Activated CD8-positive, alpha-beta memory T cell treated with anti-CD3 and anti-CD28 coated beads, Interleukin-2, amount 10 ng/mL, durations not matched to agents 7 days and 5 days (primary cell): ENCODE results near the gene UPB1. TPM values are rescaled to one million over a fixed set of nuclear protein-coding genes. Genes with fewer than 3 reads are reported as not detected.
A peak's percentile ranks its signal among the peaks of the same experiment; 100 is the strongest.
"Not testable (repeated sequence)": the region's sequence is repeated elsewhere in the genome, so short reads cannot be mapped to it uniquely, and the experiment has no call there.

Experiments used
- ATAC-seq: fragments of 150-1000 bp; cut with Tn5 transposase; one replicate; pipeline ENCODE4 v1.10.0; 2021; ENCODE audit warnings: moderate library complexity
- CTCF ChIA-PET: fragments of 350-600 bp; sonication (Branson Sonifier 250); formaldehyde crosslinking; loops from one replicate; lab custom pipeline; 2021; ENCODE audit warnings: antibody characterized with exemption; lab: Charles Lee
- DNase-seq: peaks from one replicate; pipeline ENCODE4 v3.0.0-alpha.2; 2020
- H3K27ac Mint-ChIP-seq: one replicate; pipeline ENCODE4 v1.8.0; 2021; ENCODE audit warnings: mild to moderate bottlenecking, mixed read lengths
- H3K27me3 Mint-ChIP-seq: one replicate; pipeline ENCODE4 v1.8.0; 2021; ENCODE audit warnings: mixed read lengths
- H3K36me3 Mint-ChIP-seq: one replicate; pipeline ENCODE4 v1.8.0; 2021; ENCODE audit warnings: mild to moderate bottlenecking, mixed read lengths
- H3K4me1 Mint-ChIP-seq: one replicate; pipeline ENCODE4 v1.8.0; 2021; ENCODE audit warnings: mixed read lengths
- H3K4me3 Mint-ChIP-seq: one replicate; pipeline ENCODE4 v1.8.0; 2021; ENCODE audit warnings: mild to moderate bottlenecking, moderate library complexity, mixed read lengths
- H3K9me3 Mint-ChIP-seq: one replicate; pipeline ENCODE4 v1.8.0; 2022; ENCODE audit warnings: low read depth, mixed read lengths
- total RNA-seq, 2 experiments: library from RNA; stranded (reverse); gene quantifications; one replicate each; pipeline ENCODE4 v1.2.3, GENCODE V29; 2021

Gene UPB1
- total RNA-seq, 2 experiments from 2014 or later: 0.09 to 0.14 TPM

DNA sequence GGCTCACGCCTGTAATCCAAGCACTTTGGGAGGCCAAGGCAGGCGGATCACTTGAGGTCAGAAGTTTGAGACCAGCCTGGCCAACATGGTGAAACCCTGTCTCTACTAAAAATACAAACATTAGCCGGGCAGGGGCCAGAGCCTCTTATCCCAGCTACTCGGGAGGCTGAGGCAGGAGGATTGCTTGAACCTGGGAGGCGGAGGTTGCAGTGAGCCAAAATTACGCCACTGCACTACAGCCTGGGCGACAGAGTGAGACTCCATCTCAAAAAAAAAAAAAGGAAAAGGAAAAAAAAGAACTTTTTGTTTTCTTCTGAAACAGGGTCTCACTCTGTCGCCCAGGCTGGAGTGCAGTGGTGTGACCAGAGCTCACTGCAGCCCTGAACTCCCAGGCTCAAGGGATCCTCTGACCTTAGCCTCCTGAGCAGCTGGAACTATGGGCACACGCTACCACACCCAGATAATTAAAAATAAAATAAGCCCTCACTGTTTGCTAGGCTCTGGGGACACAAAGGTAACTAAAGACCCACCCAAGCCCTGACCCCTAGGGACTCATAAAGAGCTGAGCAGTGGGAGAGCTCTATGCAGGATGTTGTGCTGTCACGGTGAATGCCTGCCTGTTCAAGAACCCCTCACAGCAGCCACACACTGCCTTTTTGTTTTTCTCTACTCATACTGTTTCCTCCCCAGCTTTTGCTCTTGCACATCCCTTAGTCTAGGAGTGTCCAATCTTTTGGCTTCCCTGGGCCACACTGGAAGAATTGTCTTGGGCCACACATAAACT is 57.6 kb downstream of the UPB1 start:
- H3K27me3 Mint-ChIP-seq, H3K9me3 Mint-ChIP-seq, ATAC-seq, DNase-seq: not testable (repeated sequence)
- Mint-ChIP-seq H3K4me1 (peaks cover 40% of the 10 kb centered on the region), H3K4me3 (peak overlapping the region; percentile 92), H3K36me3 (peaks cover 11% of the 10 kb centered on the region), H3K27ac (peak overlapping the region; percentile 90)
- CTCF ChIA-PET: interaction anchor here (1.4 to 2.7 kb wide), 3 partner anchors 27 to 129 kb away, joined by 3 to 7 read pairs (median 4); no protein-coding TSS in a partner anchor

DNA sequence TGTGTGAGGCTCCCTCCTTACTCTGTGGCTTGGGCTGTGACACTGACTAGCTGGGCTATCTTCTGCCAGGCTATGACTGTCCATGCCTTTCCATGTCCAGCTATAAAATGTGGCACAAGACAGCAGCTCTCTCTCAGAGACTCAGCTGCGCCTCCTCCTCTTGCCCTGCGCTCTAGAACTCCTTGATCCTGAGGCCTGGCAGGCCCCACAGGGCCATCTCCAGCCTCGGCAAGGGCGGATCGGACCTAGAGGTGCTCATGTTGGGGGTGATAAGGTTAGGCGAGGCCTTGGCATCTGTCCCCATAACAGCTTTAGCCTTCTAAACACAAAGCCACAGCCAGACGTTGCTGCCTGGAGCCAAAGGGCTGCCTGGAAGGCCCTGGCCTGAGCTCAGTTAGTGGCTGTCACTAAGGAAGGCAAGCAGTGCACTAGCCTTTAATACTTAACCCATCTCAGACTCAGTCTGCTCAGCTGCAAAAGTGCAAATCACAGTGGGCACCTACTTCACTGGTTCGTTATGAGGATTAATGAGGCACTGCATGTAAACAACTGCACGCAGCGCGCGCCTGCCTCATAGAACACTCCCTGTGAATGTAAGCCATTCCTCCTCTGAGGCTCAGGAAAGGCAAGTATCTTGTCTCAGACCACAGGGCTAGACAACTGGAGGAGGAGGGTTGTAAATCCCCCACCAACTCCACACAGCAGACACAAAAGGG is 58.6 kb downstream of the UPB1 start:
- peak overlapping the region; percentile 92 for H3K4me3 Mint-ChIP-seq
- H3K4me1 Mint-ChIP-seq: peaks cover 50% of the 10 kb centered on the region
- ATAC-seq (no peak), DNase-seq (no peak)
- peaks cover 22% of the 10 kb centered on the region for H3K36me3 Mint-ChIP-seq
- no peaks in the 10 kb centered on the region for H3K9me3 Mint-ChIP-seq
- H3K27me3 Mint-ChIP-seq: no peaks in the 10 kb centered on the region
- peak overlapping the region; percentile 90 for H3K27ac Mint-ChIP-seq
- CTCF ChIA-PET: interaction anchor here (1.4 to 2.7 kb wide), 5 partner anchors 10 to 131 kb away, joined by 3 to 7 read pairs (median 3); no protein-coding TSS in a partner anchor

DNA sequence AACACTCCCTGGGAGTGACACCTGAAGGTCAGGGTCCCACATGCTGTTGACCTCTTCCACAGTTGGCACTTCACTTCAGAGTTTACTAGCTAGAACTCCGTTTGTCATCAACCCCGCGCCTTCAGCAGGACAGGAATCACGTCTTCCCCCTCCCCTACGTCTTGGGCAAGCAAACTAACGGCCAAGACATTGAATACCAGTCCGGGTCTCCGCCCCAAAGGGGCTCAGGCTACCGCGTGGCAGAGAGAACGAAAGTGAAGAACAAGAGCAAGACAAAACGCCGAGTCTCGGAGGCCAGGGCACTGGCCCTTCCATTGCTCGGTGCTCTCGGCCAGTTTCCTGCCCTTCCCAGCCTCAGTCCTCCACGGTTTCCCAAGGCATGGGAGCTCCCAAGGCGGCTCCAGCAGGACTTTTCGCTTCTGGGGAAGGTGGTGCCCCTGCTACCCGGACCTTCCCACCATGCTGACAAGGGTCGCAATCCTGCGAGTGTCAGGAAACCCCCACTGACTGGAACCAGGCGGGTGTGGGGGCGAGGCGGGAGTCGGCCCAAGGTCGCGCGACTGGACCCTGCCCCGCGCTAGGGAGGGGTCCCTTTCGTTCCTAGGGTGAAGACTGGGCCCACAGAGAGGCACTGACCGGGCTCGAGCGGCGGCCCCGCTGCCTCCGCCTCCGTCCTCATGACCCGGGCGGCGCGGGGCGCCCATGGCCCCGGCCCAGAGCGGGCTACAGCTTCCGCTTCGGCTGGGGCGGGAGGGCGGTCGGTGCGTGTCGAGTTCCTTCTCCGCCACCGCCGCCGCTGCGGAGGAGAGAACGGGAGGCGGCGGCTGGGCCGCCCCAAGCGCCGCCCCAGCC is 59.4 kb downstream of the UPB1 start, which contains the start of gene GUCD1:
GUCD1 (minus strand) TSS at position 826 of the 852 bp plus-strand sequence; CDS start at position 679, 147 bp downstream.
- H3K4me1 Mint-ChIP-seq: peaks cover 57% of the 10 kb centered on the region
- H3K9me3 Mint-ChIP-seq: no peaks in the 10 kb centered on the region

DNA sequence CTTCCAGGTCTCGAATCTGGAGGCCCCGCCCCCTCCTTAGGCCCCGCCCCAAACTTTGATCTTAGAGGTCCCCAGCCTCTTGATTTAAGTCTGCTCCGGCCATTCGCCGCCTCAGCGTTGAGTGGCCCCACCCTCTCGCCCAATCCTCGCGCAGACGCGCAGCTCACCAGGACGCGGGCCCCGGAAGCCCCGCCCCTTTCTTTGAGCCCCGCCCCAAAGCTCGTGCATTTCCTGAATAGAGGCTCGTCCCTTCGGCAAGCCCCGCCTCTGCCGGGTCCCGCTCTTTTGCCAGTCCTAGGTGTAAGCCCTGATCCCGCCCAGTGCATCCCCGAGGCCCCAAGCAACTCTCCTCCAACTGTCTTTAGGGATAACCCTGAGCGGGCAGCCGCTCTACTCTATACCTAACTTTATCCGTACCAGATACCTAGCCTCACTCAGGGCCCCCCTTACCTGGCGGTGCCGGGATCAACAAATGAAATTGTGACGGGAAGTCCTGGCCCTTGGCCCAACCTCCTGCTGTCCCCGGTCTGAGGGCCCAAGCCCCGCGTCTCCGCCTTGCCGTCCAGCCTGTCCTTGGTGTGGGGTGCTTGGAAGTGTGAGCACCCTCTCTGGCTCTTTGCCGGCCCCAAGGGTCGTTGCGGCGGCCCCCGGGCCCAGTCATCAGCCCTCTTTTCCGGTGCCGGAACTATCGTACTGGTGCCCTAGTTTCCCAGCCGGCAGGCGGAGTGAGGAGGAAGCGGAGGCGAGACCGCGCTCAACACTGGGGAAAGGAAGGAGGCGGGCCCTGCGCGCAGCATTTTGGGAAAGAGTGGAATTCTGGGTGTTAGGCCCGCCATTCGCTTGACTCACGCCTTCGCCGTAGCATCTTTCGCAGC is 60.3 kb downstream of the UPB1 start, which contains the start of gene SNRPD3:
SNRPD3 (plus strand) TSS at position 835 of the 875 bp plus-strand sequence. CDS start 1,676 bp downstream, outside the sequence.
- H3K9me3 Mint-ChIP-seq: no peaks in the 10 kb centered on the region
- CTCF ChIA-PET: interaction anchor here (0.7 to 2.7 kb wide), 4 partner anchors 8 to 133 kb away, joined by 3 to 7 read pairs (median 3); no protein-coding TSS in a partner anchor
- DNase-seq (peak; percentile 100), ATAC-seq (peak; percentile 90)
- H3K36me3 Mint-ChIP-seq: peaks cover 33% of the 10 kb centered on the region
- peaks cover 60% of the 10 kb centered on the region for H3K4me1 Mint-ChIP-seq
- H3K27me3 Mint-ChIP-seq: no peaks in the 10 kb centered on the region
- peak within 1 kb of the TSS; percentile 99 for H3K4me3 Mint-ChIP-seq
- peak within 1 kb of the TSS; percentile 97 for H3K27ac Mint-ChIP-seq

More for the DNA sequence above, 59.4 kb downstream of the UPB1 start, which contains the start of gene GUCD1:
- no peaks in the 10 kb centered on the region for H3K27me3 Mint-ChIP-seq
- H3K36me3 Mint-ChIP-seq: peaks cover 30% of the 10 kb centered on the region
- H3K4me3 Mint-ChIP-seq: peak within 1 kb of the TSS; percentile 99
- CTCF ChIA-PET: interaction anchor here (1.5 to 2.7 kb wide), 4 partner anchors 9 to 132 kb away, joined by 3 to 7 read pairs (median 4); no protein-coding TSS in a partner anchor
- peak; percentile 61 for DNase-seq
- ATAC-seq: no peak
- peak within 1 kb of the TSS; percentile 97 for H3K27ac Mint-ChIP-seq

DNA sequence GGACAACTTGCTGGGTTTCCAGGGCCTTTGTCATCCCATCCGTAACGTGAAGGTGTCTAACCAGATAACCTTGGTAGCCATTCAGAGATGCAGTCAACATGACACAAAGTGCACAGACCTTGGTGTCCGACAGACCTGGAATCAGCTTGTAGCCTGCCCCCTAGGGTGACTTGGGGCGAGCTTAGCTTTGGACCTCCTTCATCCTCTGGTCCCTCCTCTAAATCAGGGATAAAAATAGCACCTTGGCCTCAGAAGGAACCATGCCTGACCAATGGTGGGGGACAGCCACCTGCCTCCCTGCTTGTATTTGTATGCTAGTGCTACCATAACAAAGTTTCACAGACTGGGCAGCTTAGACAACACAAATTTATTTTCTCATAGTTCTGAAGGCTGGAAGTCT is 64.3 kb downstream of the UPB1 start:
- no peak overlapping the region for H3K4me3 Mint-ChIP-seq
- H3K27ac Mint-ChIP-seq: no peak overlapping the region
- no peaks in the 10 kb centered on the region for H3K27me3 Mint-ChIP-seq
- H3K36me3 Mint-ChIP-seq: peaks cover 52% of the 10 kb centered on the region
- no peaks in the 10 kb centered on the region for H3K9me3 Mint-ChIP-seq
- peaks cover 58% of the 10 kb centered on the region for H3K4me1 Mint-ChIP-seq
- DNase-seq (no peak), ATAC-seq (no peak)
- CTCF ChIA-PET: interaction anchor here (1.1 kb wide), 2 partner anchors 10 to 13 kb away, joined by 3 read pairs; no protein-coding TSS in a partner anchor

DNA sequence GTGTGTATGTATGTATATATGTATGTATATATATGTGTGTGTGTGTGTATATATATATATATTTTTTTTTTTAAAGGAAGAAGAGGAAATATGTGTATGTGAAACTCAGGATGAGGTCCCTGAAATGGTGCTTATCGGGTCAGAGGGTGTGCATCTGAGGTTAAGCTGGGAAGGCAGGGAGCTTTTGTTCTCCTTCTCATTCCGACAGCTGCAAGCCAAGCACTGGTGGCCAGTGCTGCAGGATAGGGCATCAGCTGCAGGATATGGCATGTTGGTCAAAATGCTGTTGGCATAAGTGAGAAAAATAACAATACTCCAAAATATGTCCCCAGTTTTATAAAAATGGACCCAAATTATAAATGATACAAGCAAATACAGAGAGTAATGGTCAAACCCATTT is 68.1 kb downstream of the UPB1 start:
- Mint-ChIP-seq H3K27ac (no peak overlapping the region), H3K27me3 (no peaks in the 10 kb centered on the region), H3K4me1 (peaks cover 54% of the 10 kb centered on the region), H3K4me3 (no peak overlapping the region), H3K36me3 (peaks cover 46% of the 10 kb centered on the region), H3K9me3 (no peaks in the 10 kb centered on the region)
- CTCF ChIA-PET: interaction anchor here (0.7 to 1.2 kb wide), 2 partner anchors 9 to 1281 kb away, joined by 3 read pairs; partner anchors contain the start of gene GUCD1
- ATAC-seq: no peak
- DNase-seq: no peak

DNA sequence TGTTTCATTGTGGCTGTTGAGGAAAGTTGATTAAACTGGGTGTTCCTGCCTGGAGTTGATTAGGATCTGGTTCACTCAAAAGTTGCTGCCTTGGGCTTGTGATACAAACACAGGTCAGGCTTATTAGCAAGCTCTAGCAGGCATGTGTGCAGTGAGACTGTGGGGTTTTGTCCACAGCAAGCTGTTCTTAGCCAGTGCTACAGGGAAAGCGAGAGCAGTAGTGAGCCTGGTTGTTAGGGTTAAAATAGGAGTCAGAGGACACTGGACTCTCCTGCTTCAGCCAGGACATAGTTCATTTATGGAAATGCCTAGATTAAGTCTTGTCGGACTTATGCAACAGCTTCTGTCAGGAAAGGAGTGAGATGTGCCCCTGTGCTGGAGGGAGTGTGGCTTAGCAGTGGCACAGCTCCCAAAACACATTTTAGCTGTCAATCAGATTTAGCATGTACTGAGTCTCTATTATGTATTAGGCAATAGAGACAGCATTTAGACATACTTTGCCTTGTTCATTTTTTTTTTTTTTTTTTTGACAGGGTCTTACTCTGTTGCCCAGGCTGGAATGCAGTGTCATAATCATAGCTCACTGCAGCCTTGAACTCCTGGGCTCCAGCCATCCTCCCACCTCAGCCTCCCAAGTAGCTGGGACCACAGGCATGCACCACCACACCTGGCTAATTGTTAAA is 69.4 kb downstream of the UPB1 start:
- Mint-ChIP-seq H3K27ac (peak overlapping the region; percentile 52), H3K27me3 (no peaks in the 10 kb centered on the region), H3K9me3 (no peaks in the 10 kb centered on the region), H3K36me3 (peaks cover 40% of the 10 kb centered on the region), H3K4me1 (peaks cover 42% of the 10 kb centered on the region), H3K4me3 (no peak overlapping the region)
- ATAC-seq (no peak), DNase-seq (no peak)
- CTCF ChIA-PET: interaction anchor here (0.7 to 1.2 kb wide), 2 partner anchors 10 to 28 kb away, joined by 3 read pairs; partner anchors contain the start of gene GUCD1

DNA sequence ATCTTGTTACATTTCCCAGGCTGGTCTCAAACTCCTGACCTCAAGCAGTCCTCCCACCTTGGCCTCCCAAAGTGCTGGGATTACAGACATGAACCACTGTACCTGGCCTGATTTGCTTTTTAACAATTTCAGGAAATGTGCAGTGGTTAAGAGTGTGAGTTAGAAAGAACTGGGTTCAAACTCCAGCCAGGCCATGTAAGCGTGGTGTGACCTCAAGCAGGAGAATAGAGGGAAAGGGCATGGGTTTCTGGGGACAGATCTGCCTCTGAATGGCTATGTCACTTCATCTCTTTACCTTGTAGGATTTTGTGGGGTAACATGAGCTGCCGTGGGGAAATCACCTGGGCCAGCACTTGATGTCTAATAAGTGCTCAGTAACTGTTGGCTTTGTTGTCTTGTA is 69.9 kb downstream of the UPB1 start:
- peaks cover 39% of the 10 kb centered on the region for H3K36me3 Mint-ChIP-seq
- ATAC-seq (no peak), DNase-seq (no peak)
- no peaks in the 10 kb centered on the region for H3K27me3 Mint-ChIP-seq
- H3K4me3 Mint-ChIP-seq: no peak overlapping the region
- peaks cover 39% of the 10 kb centered on the region for H3K4me1 Mint-ChIP-seq
- no peak overlapping the region for H3K27ac Mint-ChIP-seq
- H3K9me3 Mint-ChIP-seq: no peaks in the 10 kb centered on the region
- CTCF ChIA-PET: no interaction called here

DNA sequence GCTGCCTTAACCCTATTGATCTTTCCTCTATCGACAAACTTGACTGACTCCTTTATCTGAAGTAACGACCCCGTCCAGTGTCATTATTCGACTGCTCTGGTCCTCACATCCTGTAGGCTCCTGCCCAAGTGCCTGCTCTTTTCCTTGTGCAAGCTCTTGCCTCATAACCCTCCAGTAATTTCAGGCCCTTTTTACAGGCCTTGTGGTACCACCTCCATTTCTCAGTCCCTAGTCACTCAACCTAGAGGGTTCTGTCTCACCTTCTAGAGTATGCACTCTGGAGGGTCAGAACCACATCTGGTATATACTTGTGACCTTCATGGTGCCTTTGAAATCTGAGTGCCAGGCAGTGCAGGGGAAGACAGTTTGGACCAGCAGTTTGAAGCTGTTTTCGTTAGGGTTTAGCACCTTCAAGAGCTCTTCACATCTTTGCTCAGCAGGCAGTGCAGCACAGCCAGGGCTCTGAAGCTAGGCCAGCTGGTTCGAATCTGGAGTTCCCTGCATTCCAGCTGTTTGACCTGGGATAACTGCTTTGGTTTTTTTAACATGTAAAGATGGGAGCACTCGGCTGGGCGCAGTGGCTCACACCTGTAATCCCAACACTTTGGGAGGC is 71.9 kb downstream of the UPB1 start:
- CTCF ChIA-PET: interaction anchor here (1.2 kb wide), 1 partner anchor 11 kb away, joined by 3 read pairs; no protein-coding TSS in a partner anchor
- H3K4me3 Mint-ChIP-seq: no peak overlapping the region
- H3K36me3 Mint-ChIP-seq: peaks cover 42% of the 10 kb centered on the region
- H3K27me3 Mint-ChIP-seq: no peaks in the 10 kb centered on the region
- H3K9me3 Mint-ChIP-seq: no peaks in the 10 kb centered on the region
- ATAC-seq: no peak
- DNase-seq: no peak
- H3K27ac Mint-ChIP-seq: no peak overlapping the region
- H3K4me1 Mint-ChIP-seq: peaks cover 32% of the 10 kb centered on the region

DNA sequence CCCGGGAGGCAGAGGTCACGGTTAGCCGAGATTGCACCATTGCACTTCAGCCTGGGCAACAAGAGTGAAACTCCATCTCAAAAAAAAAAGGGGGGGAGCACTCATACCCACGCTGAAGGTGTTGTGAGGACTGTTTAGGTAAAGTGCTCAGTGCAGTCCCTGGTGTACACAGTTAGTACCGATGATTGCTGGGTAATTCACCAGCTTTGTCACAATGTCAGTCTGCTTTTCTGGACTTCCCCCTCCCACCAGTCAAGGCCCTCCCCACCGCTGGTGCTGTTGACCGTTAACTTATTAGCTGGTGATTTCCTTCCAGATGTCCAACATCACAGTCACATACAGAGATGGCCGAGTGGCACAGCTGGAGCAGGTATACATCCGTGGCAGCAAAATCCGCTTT is 72.5 kb downstream of the UPB1 start:
- no peaks in the 10 kb centered on the region for H3K27me3 Mint-ChIP-seq
- no peaks in the 10 kb centered on the region for H3K9me3 Mint-ChIP-seq
- no peak overlapping the region for H3K4me3 Mint-ChIP-seq
- CTCF ChIA-PET: interaction anchor here (1.2 kb wide), 1 partner anchor 10 kb away, joined by 3 read pairs; no protein-coding TSS in a partner anchor
- ATAC-seq (no peak), DNase-seq (no peak)
- H3K27ac Mint-ChIP-seq: no peak overlapping the region
- peaks cover 45% of the 10 kb centered on the region for H3K36me3 Mint-ChIP-seq
- H3K4me1 Mint-ChIP-seq: peaks cover 31% of the 10 kb centered on the region

DNA sequence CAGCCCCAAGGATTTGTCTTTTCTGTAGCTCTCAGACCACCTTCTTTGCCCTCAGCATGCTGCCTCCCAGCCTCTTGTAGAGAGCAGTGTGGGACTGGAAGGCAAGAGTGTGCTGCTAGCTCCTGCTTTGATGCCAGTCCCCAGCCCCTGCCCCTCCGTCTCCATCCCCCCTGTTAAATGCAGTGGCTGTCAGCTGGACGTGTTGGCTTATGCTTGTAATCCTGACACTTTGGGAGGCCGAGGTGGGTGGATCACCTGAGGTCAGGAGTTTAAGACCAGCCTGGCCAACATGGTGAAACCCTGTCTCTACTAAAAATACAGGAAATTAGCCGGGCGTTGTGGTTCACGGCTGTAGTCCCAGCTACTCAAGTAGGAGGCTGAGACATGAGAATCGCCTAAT is 76.1 kb downstream of the UPB1 start:
- DNase-seq (no peak), ATAC-seq (no peak)
- no peak overlapping the region for H3K4me3 Mint-ChIP-seq
- H3K9me3 Mint-ChIP-seq: no peaks in the 10 kb centered on the region
- H3K27ac Mint-ChIP-seq: peak overlapping the region; percentile 25
- H3K27me3 Mint-ChIP-seq: no peaks in the 10 kb centered on the region
- H3K4me1 Mint-ChIP-seq: peaks cover 7% of the 10 kb centered on the region
- CTCF ChIA-PET: no interaction called here
- peaks cover 43% of the 10 kb centered on the region for H3K36me3 Mint-ChIP-seq
